Head of caudate nucleus (tissue), 42 donors: Measurements from ENCODE around the gene PDZK1IP1.

Source experiments
- DNase-seq, 42 donors: peaks; one replicate each; pipeline versions ENCODE4 v3.0.0 to v3.0.0-alpha.2; 2020 to 2021; ENCODE audit warnings: mixed read lengths in 7 of 42
- intact Hi-C: fragments of 100-400 bp; cut with DNase I; formaldehyde crosslinking; loops from one replicate; pipeline ENCODE4 v1.15.0; 2022

Gene PDZK1IP1

GRCh38 chr1:47225430-47226100, 35.7 kb upstream of the PDZK1IP1 start:
- no peak for DNase-seq
- intact Hi-C loops = no loop called here

- intact Hi-C loops = no loop called here
- no peak for DNase-seq
Measured at GRCh38 chr1:47224676-47225399, 35.0 kb upstream of the PDZK1IP1 start.

- intact Hi-C loops = no loop called here
- DNase-seq = no peak
Measured at GRCh38 chr1:47223921-47224675, 34.3 kb upstream of the PDZK1IP1 start.

- intact Hi-C loops = no loop called here
- no peak for DNase-seq
Measured at GRCh38 chr1:47223174-47223920, 33.5 kb upstream of the PDZK1IP1 start.

GRCh38 chr1:47222476-47222875, 32.6 kb upstream of the PDZK1IP1 start:
- DNase-seq = no peak
- intact Hi-C loops = no loop called here

GRCh38 chr1:47219590-47220220, 29.9 kb upstream of the PDZK1IP1 start:
- no peak for DNase-seq
- intact Hi-C loops = no loop called here

GRCh38 chr1:47219001-47219400, 29.2 kb upstream of the PDZK1IP1 start:
- intact Hi-C loops = no loop called here
- no peak for DNase-seq

- no peak for DNase-seq
- intact Hi-C loops = no loop called here
Measured at GRCh38 chr1:47216278-47217059, 26.6 kb upstream of the PDZK1IP1 start.

GRCh38 chr1:47215713-47216112, 25.9 kb upstream of the PDZK1IP1 start:
- intact Hi-C loops = no loop called here
- DNase-seq = peak in 1 of 42 donors; percentile 15

GRCh38 chr1:47214549-47214948, 24.7 kb upstream of the PDZK1IP1 start:
- intact Hi-C loops = no loop called here
- no peak for DNase-seq

- no peak for DNase-seq
- intact Hi-C loops = no loop called here
Measured at GRCh38 chr1:47213230-47213963, 23.6 kb upstream of the PDZK1IP1 start.

- intact Hi-C loops = no loop called here
- no peak for DNase-seq
Measured at GRCh38 chr1:47212636-47213229, 22.9 kb upstream of the PDZK1IP1 start.

GRCh38 chr1:47211796-47212269, 22.0 kb upstream of the PDZK1IP1 start:
- peak in 16 of 42 donors; percentile 18 to 54 (median 32) for DNase-seq
- intact Hi-C loops = no loop called here

- intact Hi-C loops = no loop called here
- no peak for DNase-seq
Measured at GRCh38 chr1:47210666-47211065, 20.8 kb upstream of the PDZK1IP1 start.

- DNase-seq = no peak
- intact Hi-C loops = no loop called here
Measured at GRCh38 chr1:47209725-47210325, 20.0 kb upstream of the PDZK1IP1 start.

GRCh38 chr1:47209091-47209490, 19.3 kb upstream of the PDZK1IP1 start:
- intact Hi-C loops = no loop called here

More at GRCh38 chr1:47209091-47209490, 19.3 kb upstream of the PDZK1IP1 start:
- DNase-seq = no peak
